ENCODE measurements around the gene TNFAIP8L1.

DNA sequence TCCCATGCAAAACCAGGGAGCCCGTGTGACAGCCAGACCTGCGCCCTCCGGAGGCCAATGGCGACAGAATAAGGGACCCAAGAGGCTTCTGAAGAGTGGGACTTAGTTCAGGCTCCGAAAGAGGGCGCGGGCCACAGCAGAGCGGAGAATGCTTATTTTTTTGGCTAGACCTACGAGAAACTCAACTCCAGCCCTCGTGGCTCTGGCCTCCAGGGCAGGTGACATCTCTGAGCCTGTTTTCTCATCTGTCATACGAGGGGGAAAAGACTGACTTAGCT is 61.3 kb downstream of the TNFAIP8L1 start:
- TF ChIP-seq, protein P1, sequence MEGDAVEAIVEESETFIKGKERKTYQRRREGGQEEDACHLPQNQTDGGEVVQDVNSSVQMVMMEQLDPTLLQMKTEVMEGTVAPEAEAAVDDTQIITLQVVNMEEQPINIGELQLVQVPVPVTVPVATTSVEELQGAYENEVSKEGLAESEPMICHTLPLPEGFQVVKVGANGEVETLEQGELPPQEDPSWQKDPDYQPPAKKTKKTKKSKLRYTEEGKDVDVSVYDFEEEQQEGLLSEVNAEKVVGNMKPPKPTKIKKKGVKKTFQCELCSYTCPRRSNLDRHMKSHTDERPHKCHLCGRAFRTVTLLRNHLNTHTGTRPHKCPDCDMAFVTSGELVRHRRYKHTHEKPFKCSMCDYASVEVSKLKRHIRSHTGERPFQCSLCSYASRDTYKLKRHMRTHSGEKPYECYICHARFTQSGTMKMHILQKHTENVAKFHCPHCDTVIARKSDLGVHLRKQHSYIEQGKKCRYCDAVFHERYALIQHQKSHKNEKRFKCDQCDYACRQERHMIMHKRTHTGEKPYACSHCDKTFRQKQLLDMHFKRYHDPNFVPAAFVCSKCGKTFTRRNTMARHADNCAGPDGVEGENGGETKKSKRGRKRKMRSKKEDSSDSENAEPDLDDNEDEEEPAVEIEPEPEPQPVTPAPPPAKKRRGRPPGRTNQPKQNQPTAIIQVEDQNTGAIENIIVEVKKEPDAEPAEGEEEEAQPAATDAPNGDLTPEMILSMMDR (IDR thresholded peaks at IDR 0.05) = no peak
- no peak for TF ChIP-seq POLR2A (IDR thresholded peaks at IDR 0.05)
